HepG2 (cell line): ENCODE measurements around the gene ENTREP3. TPM values are rescaled to one million over a fixed set of nuclear protein-coding genes. Genes with fewer than 3 reads are reported as not detected.
A peak's percentile ranks its signal among the peaks of the same experiment; 100 is the strongest.

Source experiments
- KDM2A ChIP-seq: sonication (generic); formaldehyde crosslinking; IDR thresholded peaks from 2 replicates; pipeline ENCODE4 v1.4.0; 2020; ENCODE audit warnings: low read depth, missing genetic modification reagents, borderline replicate concordance
- MIER3 ChIP-seq: IDR thresholded peaks from 2 replicates; pipeline ENCODE4 v1.6.1; 2016; ENCODE audit warnings: missing compliant biosample characterization, borderline replicate concordance
- MXD4 ChIP-seq: IDR thresholded peaks from 2 replicates; pipeline ENCODE4 v1.6.1; 2016; ENCODE audit warnings: mild to moderate bottlenecking, missing biosample characterization, missing genetic modification reagents
- POLR2A ChIP-seq, 2 experiments: IDR thresholded peaks; 2 replicates each; pipeline ENCODE4 v1.6.1; 2011; ENCODE audit warnings: low read depth in 2 of 2, low read length in 2 of 2, mild to moderate bottlenecking in 1 of 2, moderate library complexity in 1 of 2; ENCODE audit not compliant: insufficient read depth in 1 of 2
- RAD51 ChIP-seq: fragments of 450-650 bp; IDR thresholded peaks from 2 replicates; pipeline ENCODE4 v1.6.1; 2016; ENCODE audit warnings: borderline replicate concordance
- RARA ChIP-seq: IDR thresholded peaks from 2 replicates; pipeline ENCODE4 v1.6.1; 2016; ENCODE audit warnings: missing genetic modification reagents, missing compliant biosample characterization
- REL ChIP-seq: sonication (generic); formaldehyde crosslinking; conservative IDR thresholded peaks from 2 replicates; pipeline ENCODE4 v1.8.0; 2022; ENCODE audit warnings: mild to moderate bottlenecking, missing genetic modification reagents, moderate library complexity
- RNF2 ChIP-seq: fragments of 450-650 bp; conservative IDR thresholded peaks from 2 replicates; pipeline ENCODE4 v1.6.1; 2016; ENCODE audit warnings: low read depth
- SAP130 ChIP-seq: IDR thresholded peaks from 2 replicates; pipeline ENCODE4 v1.6.1; 2016; ENCODE audit warnings: low read depth
- SIN3A ChIP-seq: IDR thresholded peaks from 2 replicates; pipeline ENCODE4 v1.6.1; 2011; ENCODE audit warnings: low read depth, mild to moderate bottlenecking, control low read depth, low read length, borderline replicate concordance
- SMAD9 ChIP-seq: sonication (generic); formaldehyde crosslinking; IDR thresholded peaks from 2 replicates; pipeline ENCODE4 v1.5.1; 2020; ENCODE audit warnings: mild to moderate bottlenecking, missing genetic modification reagents
- TMF1 ChIP-seq: sonication (generic); formaldehyde crosslinking; IDR thresholded peaks from 2 replicates; pipeline ENCODE4 v1.8.1; 2022; ENCODE audit warnings: low read depth, missing genetic modification reagents
- ZBTB7B ChIP-seq: sonication (generic); formaldehyde crosslinking; IDR thresholded peaks from 2 replicates; pipeline ENCODE4 v1.4.0; 2020; ENCODE audit warnings: missing genetic modification reagents
- ZFP36L2 ChIP-seq: sonication (generic); formaldehyde crosslinking; IDR thresholded peaks from 2 replicates; pipeline ENCODE4 v1.4.0; 2020; ENCODE audit warnings: missing genetic modification reagents
- ZFP41 ChIP-seq: sonication (generic); formaldehyde crosslinking; IDR thresholded peaks from 2 replicates; pipeline ENCODE4 v1.4.0; 2020; ENCODE audit warnings: mild to moderate bottlenecking, missing genetic modification reagents, borderline replicate concordance
- ZNF30 ChIP-seq: sonication (generic); formaldehyde crosslinking; IDR thresholded peaks from 2 replicates; pipeline ENCODE4 v1.5.0; 2020; ENCODE audit warnings: mild to moderate bottlenecking, missing genetic modification reagents
- ZNF564 ChIP-seq: sonication (generic); formaldehyde crosslinking; IDR thresholded peaks from 2 replicates; pipeline ENCODE4 v1.8.1; 2023; ENCODE audit warnings: mild to moderate bottlenecking, missing genetic modification reagents
- polyA plus RNA-seq, 8 experiments: library from polyadenylated mRNA; depleted of rRNA in 3 of 8; stranded (reverse) in 7 of 8; unstranded in 1 of 8; fragments of >200 nt; fragmentation: Illumina TruSeq in 4 of 8; extraction: Trizol in 4 of 8; gene quantifications; 2 replicates each; pipeline versions ENCODE4 v1.2.1 to v1.2.3, GENCODE V29; 2011 to 2016; ENCODE audit warnings: low read depth in 4 of 8, missing spikeins in 1 of 8, mixed read lengths in 1 of 8; ENCODE audit not compliant: insufficient read depth in 1 of 8
- total RNA-seq, 5 experiments: library from RNA; depleted of rRNA; stranded (reverse); fragments of >200 nt; fragmentation: Illumina TruSeq; extraction: Trizol; gene quantifications; 2 replicates each; pipeline ENCODE4 v1.2.3, GENCODE V29; 2016; ENCODE audit warnings: low read depth in 1 of 5
- TF ChIP-seq, protein P1 (sequence below): sonication (generic); formaldehyde crosslinking; IDR thresholded peaks from 2 replicates; pipeline ENCODE4 v1.8.0; 2022; ENCODE audit warnings: mild to moderate bottlenecking, missing genetic modification reagents, borderline replicate concordance
- TF ChIP-seq, protein P2 (sequence below): sonication (generic); formaldehyde crosslinking; IDR thresholded peaks from 2 replicates; pipeline ENCODE4 v1.5.0; 2020; ENCODE audit warnings: mild to moderate bottlenecking, missing genetic modification reagents
- TF ChIP-seq, protein P3 (sequence below): sonication (generic); formaldehyde crosslinking; IDR thresholded peaks from 2 replicates; pipeline ENCODE4 v1.4.0; 2020; ENCODE audit warnings: missing genetic modification reagents
- TF ChIP-seq, protein P4 (sequence below): fragments of 450-650 bp; IDR thresholded peaks from 2 replicates; pipeline ENCODE4 v1.6.1; 2017
- TF ChIP-seq, protein P5 (sequence below): sonication (generic); formaldehyde crosslinking; IDR thresholded peaks from 2 replicates; pipeline ENCODE4 v1.8.0; 2022; ENCODE audit warnings: low read depth, missing genetic modification reagents

The ENTREP3 gene
- total and polyA plus RNA-seq, 2 of the 13 experiments (the other 11 are each of a cell fraction or from before 2014, with no cell fraction given): 4.1 to 9.9 TPM

DNA sequence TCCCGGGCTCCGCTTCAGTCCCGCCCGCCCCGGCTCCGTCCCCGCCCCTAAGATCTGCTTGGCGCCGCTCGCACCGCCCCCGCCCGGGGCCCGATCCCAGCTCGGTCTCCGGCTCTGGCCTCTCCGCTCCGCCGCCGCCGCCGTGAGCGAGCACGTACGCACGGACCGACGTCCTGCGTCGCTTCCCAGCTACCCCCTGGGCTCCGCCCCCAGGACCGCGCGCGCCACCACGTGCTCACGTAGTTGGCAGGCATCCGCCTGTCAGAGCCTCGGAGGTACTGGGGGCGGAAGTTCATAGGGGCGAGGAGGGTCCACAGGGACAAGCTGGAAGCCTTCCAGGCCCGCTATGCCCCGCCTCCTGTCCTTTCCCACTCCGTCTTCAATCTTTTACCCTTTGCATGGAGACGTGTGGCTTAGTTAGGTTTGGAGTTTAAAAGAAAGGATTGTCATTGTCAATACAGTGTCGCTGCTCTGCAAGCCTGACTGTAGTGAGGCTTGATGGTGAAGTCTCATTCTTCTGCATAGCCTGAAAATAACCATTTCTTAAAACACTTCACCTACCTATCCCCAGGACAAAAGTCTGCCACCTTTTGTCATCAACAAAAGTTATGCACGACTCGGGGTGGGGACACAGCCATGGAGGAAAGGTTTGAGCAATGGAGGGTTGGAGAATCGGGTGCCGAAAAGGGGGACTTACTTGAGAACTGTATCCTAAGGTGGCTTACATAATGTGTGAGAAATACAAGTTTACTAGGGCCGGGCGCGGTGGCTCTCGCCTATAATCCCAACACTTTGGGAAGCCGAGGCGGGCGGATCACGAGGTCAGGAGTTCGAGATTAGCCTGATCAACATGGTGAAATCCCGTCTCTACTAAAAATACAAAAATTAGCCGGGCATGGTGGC is 18.3 kb upstream of the ENTREP3 start, which contains the start of gene CLK2 (continued):
- TF ChIP-seq, protein P1, sequence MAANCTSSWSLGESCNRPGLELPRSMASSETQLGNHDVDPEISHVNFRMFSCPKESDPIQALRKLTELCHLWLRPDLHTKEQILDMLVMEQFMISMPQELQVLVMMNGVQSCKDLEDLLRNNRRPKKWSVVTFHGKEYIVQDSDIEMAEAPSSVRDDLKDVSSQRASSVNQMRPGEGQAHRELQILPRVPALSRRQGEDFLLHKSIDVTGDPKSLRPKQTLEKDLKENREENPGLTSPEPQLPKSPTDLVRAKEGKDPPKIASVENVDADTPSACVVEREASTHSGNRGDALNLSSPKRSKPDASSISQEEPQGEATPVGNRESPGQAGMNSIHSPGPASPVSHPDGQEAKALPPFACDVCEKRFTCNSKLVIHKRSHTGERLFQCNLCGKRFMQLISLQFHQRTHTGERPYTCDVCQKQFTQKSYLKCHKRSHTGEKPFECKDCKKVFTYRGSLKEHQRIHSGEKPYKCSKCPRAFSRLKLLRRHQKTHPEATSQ (CRISPR knock-in tag): 0 out of 2 replicates have a peak, but pooled peaks have one; percentile 61
- TF ChIP-seq, protein P2, sequence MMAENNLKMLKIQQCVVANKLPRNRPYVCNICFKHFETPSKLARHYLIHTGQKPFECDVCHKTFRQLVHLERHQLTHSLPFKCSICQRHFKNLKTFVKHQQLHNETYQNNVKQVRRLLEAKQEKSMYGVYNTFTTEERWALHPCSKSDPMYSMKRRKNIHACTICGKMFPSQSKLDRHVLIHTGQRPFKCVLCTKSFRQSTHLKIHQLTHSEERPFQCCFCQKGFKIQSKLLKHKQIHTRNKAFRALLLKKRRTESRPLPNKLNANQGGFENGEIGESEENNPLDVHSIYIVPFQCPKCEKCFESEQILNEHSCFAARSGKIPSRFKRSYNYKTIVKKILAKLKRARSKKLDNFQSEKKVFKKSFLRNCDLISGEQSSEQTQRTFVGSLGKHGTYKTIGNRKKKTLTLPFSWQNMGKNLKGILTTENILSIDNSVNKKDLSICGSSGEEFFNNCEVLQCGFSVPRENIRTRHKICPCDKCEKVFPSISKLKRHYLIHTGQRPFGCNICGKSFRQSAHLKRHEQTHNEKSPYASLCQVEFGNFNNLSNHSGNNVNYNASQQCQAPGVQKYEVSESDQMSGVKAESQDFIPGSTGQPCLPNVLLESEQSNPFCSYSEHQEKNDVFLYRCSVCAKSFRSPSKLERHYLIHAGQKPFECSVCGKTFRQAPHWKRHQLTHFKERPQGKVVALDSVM (CRISPR knock-in tag): peak; percentile 65
- TF ChIP-seq SMAD9 (CRISPR knock-in tag) (no peak), ZNF30 (0 out of 2 replicates have a peak, but pooled peaks have one; percentile 26), RAD51 (peak; percentile 61), REL (peak; percentile 83; the same call in 1 of the 2 replicates), RARA (CRISPR knock-in tag) (peak; percentile 84), ZNF564 (CRISPR knock-in tag) (no peak), ZFP41 (CRISPR knock-in tag) (no peak), TMF1 (CRISPR knock-in tag) (0 out of 2 replicates have a peak, but pooled peaks have one; percentile 27), MXD4 (peak; percentile 86), ZBTB7B (0 out of 2 replicates have a peak, but pooled peaks have one; percentile 59), KDM2A (CRISPR knock-in tag) (peak; percentile 67; the same call in 1 of the 2 replicates), POLR2A (IDR thresholded peaks at IDR 0.05; ENCODE audit: insufficient read depth in 1 of 2, low read depth in 2 of 2, low read length in 2 of 2) (peak in 1 of 2 experiments; percentile 68; a peak in 2 of 4 replicates), RNF2 (peak; percentile 64; the same call in 1 of the 2 replicates), SAP130 (CRISPR knock-in tag) (peak; percentile 98), SIN3A (peak; percentile 78; the same call in 1 of the 2 replicates), ZFP36L2 (no peak), MIER3 (CRISPR knock-in tag) (peak; percentile 83; the same call in 1 of the 2 replicates)
- TF ChIP-seq, protein P3, sequence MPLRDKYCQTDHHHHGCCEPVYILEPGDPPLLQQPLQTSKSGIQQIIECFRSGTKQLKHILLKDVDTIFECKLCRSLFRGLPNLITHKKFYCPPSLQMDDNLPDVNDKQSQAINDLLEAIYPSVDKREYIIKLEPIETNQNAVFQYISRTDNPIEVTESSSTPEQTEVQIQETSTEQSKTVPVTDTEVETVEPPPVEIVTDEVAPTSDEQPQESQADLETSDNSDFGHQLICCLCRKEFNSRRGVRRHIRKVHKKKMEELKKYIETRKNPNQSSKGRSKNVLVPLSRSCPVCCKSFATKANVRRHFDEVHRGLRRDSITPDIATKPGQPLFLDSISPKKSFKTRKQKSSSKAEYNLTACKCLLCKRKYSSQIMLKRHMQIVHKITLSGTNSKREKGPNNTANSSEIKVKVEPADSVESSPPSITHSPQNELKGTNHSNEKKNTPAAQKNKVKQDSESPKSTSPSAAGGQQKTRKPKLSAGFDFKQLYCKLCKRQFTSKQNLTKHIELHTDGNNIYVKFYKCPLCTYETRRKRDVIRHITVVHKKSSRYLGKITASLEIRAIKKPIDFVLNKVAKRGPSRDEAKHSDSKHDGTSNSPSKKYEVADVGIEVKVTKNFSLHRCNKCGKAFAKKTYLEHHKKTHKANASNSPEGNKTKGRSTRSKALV (CRISPR knock-in tag): no peak
- TF ChIP-seq, protein P4, sequence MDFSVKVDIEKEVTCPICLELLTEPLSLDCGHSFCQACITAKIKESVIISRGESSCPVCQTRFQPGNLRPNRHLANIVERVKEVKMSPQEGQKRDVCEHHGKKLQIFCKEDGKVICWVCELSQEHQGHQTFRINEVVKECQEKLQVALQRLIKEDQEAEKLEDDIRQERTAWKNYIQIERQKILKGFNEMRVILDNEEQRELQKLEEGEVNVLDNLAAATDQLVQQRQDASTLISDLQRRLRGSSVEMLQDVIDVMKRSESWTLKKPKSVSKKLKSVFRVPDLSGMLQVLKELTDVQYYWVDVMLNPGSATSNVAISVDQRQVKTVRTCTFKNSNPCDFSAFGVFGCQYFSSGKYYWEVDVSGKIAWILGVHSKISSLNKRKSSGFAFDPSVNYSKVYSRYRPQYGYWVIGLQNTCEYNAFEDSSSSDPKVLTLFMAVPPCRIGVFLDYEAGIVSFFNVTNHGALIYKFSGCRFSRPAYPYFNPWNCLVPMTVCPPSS: no peak
- TF ChIP-seq, protein P5, sequence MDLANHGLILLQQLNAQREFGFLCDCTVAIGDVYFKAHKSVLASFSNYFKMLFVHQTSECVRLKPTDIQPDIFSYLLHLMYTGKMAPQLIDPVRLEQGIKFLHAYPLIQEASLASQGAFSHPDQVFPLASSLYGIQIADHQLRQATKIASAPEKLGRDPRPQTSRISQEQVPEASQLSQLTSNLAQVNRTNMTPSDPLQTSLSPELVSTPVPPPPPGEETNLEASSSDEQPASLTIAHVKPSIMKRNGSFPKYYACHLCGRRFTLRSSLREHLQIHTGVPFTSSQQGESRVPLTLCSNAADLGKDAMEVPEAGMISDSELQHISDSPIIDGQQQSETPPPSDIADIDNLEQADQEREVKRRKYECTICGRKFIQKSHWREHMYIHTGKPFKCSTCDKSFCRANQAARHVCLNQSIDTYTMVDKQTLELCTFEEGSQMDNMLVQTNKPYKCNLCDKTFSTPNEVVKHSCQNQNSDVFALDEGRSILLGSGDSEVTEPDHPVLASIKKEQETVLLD (CRISPR knock-in tag): peak; percentile 96
